Parathyroid adenoma (tissue), 2 donors: Measurements from ENCODE around the gene GRM7.
A peak's percentile ranks its signal among the peaks of the same experiment; 100 is the strongest.

Experiments used
- H2AFZ ChIP-seq: fragments of 300-600 bp; sonication (generic); one replicate; pipeline ENCODE4 v1.7.0; 2017; ENCODE audit warnings: antibody characterized with exemption, mild to moderate bottlenecking
- H3K27ac ChIP-seq: fragments of 300-600 bp; sonication (generic); one replicate; pipeline ENCODE4 v1.7.0; 2017
- H3K27me3 ChIP-seq: fragments of 300-600 bp; sonication (generic); one replicate; pipeline ENCODE4 v1.7.0; 2017; ENCODE audit warnings: low read length; ENCODE audit not compliant: control insufficient read depth, insufficient read depth
- H3K36me3 ChIP-seq: fragments of 300-600 bp; sonication (generic); one replicate; pipeline ENCODE4 v1.7.0; 2017; ENCODE audit warnings: low read length; ENCODE audit not compliant: control insufficient read depth, insufficient read depth
- H3K4me1 ChIP-seq: fragments of 300-600 bp; sonication (generic); one replicate; pipeline ENCODE4 v1.7.0; 2017; ENCODE audit warnings: control low read depth
- H3K4me2 ChIP-seq: fragments of 300-600 bp; sonication (generic); one replicate; pipeline ENCODE4 v1.7.0; 2017; ENCODE audit warnings: low read length
- H3K4me3 ChIP-seq: fragments of 300-600 bp; sonication (generic); one replicate; pipeline ENCODE4 v1.7.0; 2017; ENCODE audit warnings: low read depth, low read length
- H3K79me2 ChIP-seq: fragments of 300-600 bp; sonication (generic); one replicate; pipeline ENCODE4 v1.7.0; 2017; ENCODE audit warnings: control low read depth
- H3K9ac ChIP-seq: fragments of 300-600 bp; sonication (generic); one replicate; pipeline ENCODE4 v1.7.0; 2017; ENCODE audit warnings: mild to moderate bottlenecking
- H3K9me3 ChIP-seq: fragments of 300-600 bp; sonication (generic); one replicate; pipeline ENCODE4 v1.7.0; 2017; ENCODE audit warnings: low read length; ENCODE audit not compliant: control insufficient read depth
- CTCF ChIP-seq: fragments of 300-600 bp; sonication (generic); IDR thresholded peaks from one replicate; pipeline ENCODE4 v1.7.0; 2017; ENCODE audit warnings: antibody characterized with exemption, mild to moderate bottlenecking
- donor health status: primary hyperparathyroidism.

Gene GRM7

GRCh38 chr3:7545334-7545733, 684.4 kb downstream of the GRM7 start:
- H3K9ac ChIP-seq, result no peak overlapping the region
- H3K9me3 ChIP-seq, result no peaks in the 10 kb centered on the region
- H3K79me2 ChIP-seq, result no peaks in the 10 kb centered on the region
- no peaks in the 10 kb centered on the region for H3K4me1 ChIP-seq
- no peak overlapping the region for H3K4me3 ChIP-seq
- H3K27ac ChIP-seq, result no peak overlapping the region
- peak overlapping the region; percentile 5 for H3K4me2 ChIP-seq
- H3K27me3 ChIP-seq, result no peaks in the 10 kb centered on the region
- no peak for TF ChIP-seq CTCF
- H3K36me3 ChIP-seq, result no peaks in the 10 kb centered on the region
- no peak overlapping the region for H2AFZ ChIP-seq

DNA sequence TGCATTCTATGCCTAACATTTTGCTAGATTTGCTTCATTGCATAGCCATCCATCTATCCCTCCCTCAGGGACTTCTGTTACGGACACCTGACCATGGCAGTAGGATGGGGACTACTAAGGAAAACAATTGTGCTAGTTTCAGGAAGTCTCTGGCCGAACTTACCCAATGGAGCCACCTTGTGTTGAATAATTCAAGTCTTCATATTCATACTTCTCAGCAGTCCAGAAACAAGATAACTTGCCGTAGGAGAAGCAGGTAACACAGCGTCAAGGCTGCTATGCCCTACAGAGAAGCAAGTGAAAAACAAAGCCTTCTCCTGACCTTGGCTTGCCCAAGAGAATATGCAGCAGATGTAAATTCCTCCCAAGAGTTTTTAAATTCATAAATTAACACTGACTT, 685.3 kb downstream of the GRM7 start:
- no peak for TF ChIP-seq CTCF
- Histone ChIP-seq H3K79me2 (no peaks in the 10 kb centered on the region), H3K4me3 (no peak overlapping the region), H3K36me3 (no peaks in the 10 kb centered on the region), H3K9me3 (no peaks in the 10 kb centered on the region), H2AFZ (no peak overlapping the region), H3K4me2 (no peak overlapping the region), H3K4me1 (no peaks in the 10 kb centered on the region), H3K9ac (no peak overlapping the region), H3K27me3 (no peaks in the 10 kb centered on the region), H3K27ac (no peak overlapping the region)

DNA sequence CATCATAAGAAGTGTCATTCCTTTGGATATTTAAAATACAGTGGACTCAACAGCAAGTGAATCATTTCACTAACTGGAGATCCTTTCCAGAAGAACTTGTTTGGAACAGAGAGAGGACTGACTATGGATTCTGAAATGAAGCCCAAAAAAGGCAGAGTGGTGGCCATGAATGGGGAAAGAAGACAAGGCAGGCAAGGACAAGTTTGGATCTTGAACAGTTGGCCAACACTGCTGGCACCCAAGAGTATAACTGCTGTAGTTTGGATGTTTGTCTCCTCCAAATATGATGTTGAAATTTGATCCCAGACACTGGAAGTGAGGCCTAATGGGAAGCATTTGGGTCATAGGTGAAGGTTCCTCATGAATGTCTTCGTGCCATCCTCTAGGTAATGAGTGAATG, 686.9 kb downstream of the GRM7 start:
- no peak for TF ChIP-seq CTCF
- Histone ChIP-seq H3K79me2 (no peaks in the 10 kb centered on the region), H3K27me3 (no peaks in the 10 kb centered on the region), H3K9me3 (no peaks in the 10 kb centered on the region), H2AFZ (no peak overlapping the region), H3K36me3 (no peaks in the 10 kb centered on the region), H3K4me1 (no peaks in the 10 kb centered on the region), H3K9ac (no peak overlapping the region), H3K4me2 (no peak overlapping the region), H3K27ac (no peak overlapping the region), H3K4me3 (no peak overlapping the region)

DNA sequence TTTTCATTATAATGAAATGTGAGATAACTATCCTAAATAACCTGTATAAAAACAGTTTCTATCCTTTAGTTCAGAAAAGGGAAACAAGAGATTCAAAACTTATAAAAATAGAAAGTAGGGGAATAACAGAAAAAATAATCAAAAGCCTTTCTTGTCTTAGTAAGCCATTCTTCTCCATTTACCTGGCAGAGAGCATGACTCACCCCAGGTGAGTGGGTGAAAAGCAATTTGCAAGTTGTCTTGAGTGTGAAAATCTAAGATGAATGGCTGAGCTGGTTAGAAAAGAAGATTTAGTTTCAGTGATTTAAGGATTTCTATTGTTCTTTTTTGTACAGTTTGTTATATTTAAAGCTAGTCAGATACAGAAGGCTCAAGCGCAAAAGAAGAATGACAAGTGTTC, 702.0 kb downstream of the GRM7 start:
- TF ChIP-seq CTCF, result no peak
- Histone ChIP-seq H3K4me2 (no peak overlapping the region), H3K9ac (no peak overlapping the region), H2AFZ (no peak overlapping the region), H3K27ac (no peak overlapping the region), H3K36me3 (no peaks in the 10 kb centered on the region), H3K27me3 (no peaks in the 10 kb centered on the region), H3K79me2 (no peaks in the 10 kb centered on the region), H3K9me3 (no peaks in the 10 kb centered on the region), H3K4me1 (no peaks in the 10 kb centered on the region), H3K4me3 (no peak overlapping the region)

GRCh38 chr3:7565574-7565973, 704.7 kb downstream of the GRM7 start:
- no peaks in the 10 kb centered on the region for H3K9me3 ChIP-seq
- no peak for TF ChIP-seq CTCF
- no peak overlapping the region for H3K9ac ChIP-seq

More at GRCh38 chr3:7565574-7565973, 704.7 kb downstream of the GRM7 start:
- Histone ChIP-seq H3K4me3 (no peak overlapping the region), H3K27ac (no peak overlapping the region), H3K4me2 (no peak overlapping the region), H2AFZ (no peak overlapping the region), H3K36me3 (no peaks in the 10 kb centered on the region), H3K4me1 (no peaks in the 10 kb centered on the region), H3K79me2 (no peaks in the 10 kb centered on the region), H3K27me3 (no peaks in the 10 kb centered on the region)
